HL-60 (cell line): ENCODE data around the gene KLHL24.

Experiments
- POLR2AphosphoS5 ChIP-seq: IDR thresholded peaks from 2 replicates; pipeline ENCODE4 v1.6.1; 2012; ENCODE audit warnings: low read depth
- SPI1 ChIP-seq: IDR thresholded peaks from 2 replicates; pipeline ENCODE4 v1.6.1; 2012; ENCODE audit warnings: low read depth, mild to moderate bottlenecking, borderline replicate concordance
- TF ChIP-seq, protein P1 (sequence below): IDR thresholded peaks from one replicate; pipeline ENCODE4 v1.5.1; 2011; ENCODE audit warnings: low read length, control low read depth, inconsistent platforms; ENCODE audit not compliant: insufficient read depth
- TF ChIP-seq, protein P2 (sequence below): IDR thresholded peaks from 2 replicates; pipeline ENCODE4 v1.6.1; 2012; ENCODE audit warnings: low read depth; ENCODE audit not compliant: insufficient replicate concordance

DNA sequence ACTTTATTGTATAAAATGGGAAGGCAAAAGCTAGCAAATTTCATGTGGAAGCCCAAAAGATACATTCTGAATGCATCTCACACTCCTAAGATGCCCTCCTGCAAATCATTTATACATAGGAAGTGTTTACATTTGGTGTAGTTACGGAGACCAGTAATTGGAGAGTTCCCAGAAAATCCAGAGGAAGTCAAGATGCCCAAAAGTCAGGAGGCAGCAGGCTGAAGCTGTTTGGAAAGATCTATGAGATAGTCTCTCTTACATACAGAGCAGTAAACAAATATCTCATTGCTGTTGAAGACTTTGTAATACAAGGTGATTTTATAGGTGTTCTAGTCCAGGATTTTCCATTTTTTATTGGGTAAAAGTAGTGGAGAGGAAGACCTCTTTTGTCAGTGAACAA is 8.8 kb downstream of the KLHL24 start:
- TF ChIP-seq, protein P1, sequence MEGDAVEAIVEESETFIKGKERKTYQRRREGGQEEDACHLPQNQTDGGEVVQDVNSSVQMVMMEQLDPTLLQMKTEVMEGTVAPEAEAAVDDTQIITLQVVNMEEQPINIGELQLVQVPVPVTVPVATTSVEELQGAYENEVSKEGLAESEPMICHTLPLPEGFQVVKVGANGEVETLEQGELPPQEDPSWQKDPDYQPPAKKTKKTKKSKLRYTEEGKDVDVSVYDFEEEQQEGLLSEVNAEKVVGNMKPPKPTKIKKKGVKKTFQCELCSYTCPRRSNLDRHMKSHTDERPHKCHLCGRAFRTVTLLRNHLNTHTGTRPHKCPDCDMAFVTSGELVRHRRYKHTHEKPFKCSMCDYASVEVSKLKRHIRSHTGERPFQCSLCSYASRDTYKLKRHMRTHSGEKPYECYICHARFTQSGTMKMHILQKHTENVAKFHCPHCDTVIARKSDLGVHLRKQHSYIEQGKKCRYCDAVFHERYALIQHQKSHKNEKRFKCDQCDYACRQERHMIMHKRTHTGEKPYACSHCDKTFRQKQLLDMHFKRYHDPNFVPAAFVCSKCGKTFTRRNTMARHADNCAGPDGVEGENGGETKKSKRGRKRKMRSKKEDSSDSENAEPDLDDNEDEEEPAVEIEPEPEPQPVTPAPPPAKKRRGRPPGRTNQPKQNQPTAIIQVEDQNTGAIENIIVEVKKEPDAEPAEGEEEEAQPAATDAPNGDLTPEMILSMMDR: no peak
- TF ChIP-seq SPI1 (no peak), POLR2AphosphoS5 (no peak)
- TF ChIP-seq, protein P2, sequence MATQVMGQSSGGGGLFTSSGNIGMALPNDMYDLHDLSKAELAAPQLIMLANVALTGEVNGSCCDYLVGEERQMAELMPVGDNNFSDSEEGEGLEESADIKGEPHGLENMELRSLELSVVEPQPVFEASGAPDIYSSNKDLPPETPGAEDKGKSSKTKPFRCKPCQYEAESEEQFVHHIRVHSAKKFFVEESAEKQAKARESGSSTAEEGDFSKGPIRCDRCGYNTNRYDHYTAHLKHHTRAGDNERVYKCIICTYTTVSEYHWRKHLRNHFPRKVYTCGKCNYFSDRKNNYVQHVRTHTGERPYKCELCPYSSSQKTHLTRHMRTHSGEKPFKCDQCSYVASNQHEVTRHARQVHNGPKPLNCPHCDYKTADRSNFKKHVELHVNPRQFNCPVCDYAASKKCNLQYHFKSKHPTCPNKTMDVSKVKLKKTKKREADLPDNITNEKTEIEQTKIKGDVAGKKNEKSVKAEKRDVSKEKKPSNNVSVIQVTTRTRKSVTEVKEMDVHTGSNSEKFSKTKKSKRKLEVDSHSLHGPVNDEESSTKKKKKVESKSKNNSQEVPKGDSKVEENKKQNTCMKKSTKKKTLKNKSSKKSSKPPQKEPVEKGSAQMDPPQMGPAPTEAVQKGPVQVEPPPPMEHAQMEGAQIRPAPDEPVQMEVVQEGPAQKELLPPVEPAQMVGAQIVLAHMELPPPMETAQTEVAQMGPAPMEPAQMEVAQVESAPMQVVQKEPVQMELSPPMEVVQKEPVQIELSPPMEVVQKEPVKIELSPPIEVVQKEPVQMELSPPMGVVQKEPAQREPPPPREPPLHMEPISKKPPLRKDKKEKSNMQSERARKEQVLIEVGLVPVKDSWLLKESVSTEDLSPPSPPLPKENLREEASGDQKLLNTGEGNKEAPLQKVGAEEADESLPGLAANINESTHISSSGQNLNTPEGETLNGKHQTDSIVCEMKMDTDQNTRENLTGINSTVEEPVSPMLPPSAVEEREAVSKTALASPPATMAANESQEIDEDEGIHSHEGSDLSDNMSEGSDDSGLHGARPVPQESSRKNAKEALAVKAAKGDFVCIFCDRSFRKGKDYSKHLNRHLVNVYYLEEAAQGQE: no peak
